ENCODE data around the gene LIPG. TPM values are rescaled to one million over a fixed set of nuclear protein-coding genes. Genes with fewer than 3 reads are reported as not detected.
"Not testable (repeated sequence)": the region's sequence is repeated elsewhere in the genome, so short reads cannot be mapped to it uniquely, and the experiment has no call there.

LIPG gene
- total RNA-seq, 1 donor from 2014 or later: 1.5 TPM

- TF ChIP-seq, protein P1, sequence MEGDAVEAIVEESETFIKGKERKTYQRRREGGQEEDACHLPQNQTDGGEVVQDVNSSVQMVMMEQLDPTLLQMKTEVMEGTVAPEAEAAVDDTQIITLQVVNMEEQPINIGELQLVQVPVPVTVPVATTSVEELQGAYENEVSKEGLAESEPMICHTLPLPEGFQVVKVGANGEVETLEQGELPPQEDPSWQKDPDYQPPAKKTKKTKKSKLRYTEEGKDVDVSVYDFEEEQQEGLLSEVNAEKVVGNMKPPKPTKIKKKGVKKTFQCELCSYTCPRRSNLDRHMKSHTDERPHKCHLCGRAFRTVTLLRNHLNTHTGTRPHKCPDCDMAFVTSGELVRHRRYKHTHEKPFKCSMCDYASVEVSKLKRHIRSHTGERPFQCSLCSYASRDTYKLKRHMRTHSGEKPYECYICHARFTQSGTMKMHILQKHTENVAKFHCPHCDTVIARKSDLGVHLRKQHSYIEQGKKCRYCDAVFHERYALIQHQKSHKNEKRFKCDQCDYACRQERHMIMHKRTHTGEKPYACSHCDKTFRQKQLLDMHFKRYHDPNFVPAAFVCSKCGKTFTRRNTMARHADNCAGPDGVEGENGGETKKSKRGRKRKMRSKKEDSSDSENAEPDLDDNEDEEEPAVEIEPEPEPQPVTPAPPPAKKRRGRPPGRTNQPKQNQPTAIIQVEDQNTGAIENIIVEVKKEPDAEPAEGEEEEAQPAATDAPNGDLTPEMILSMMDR (IDR thresholded peaks at IDR 0.05): no peak
- DNase-seq (ENCODE audit: low spot score): no peak
- H3K36me3 Mint-ChIP-seq (ENCODE audit: low read depth): no peaks in the 10 kb centered on the region
- H3K4me1 Mint-ChIP-seq (ENCODE audit: low read depth): no peaks in the 10 kb centered on the region
- no peak overlapping the region for H3K4me3 Mint-ChIP-seq (ENCODE audit: unreplicated experiment)
- H3K9me3 Mint-ChIP-seq (ENCODE audit: low read depth): no peaks in the 10 kb centered on the region
- H3K27me3 Mint-ChIP-seq (ENCODE audit: low read depth): peaks cover 11% of the 10 kb centered on the region
- no peak overlapping the region for H3K27ac Mint-ChIP-seq (ENCODE audit: unreplicated experiment)
These were observed 22.5 kb downstream of the LIPG start for GRCh38 chr18:49584394-49584793.

GRCh38 chr18:49584951-49585350, 23.1 kb downstream of the LIPG start:
- not testable (repeated sequence) for H3K27ac Mint-ChIP-seq (ENCODE audit: unreplicated experiment); H3K9me3 Mint-ChIP-seq (ENCODE audit: low read depth); H3K4me3 Mint-ChIP-seq (ENCODE audit: unreplicated experiment); H3K4me1 Mint-ChIP-seq (ENCODE audit: low read depth); DNase-seq (ENCODE audit: low spot score); H3K27me3 Mint-ChIP-seq (ENCODE audit: low read depth); H3K36me3 Mint-ChIP-seq (ENCODE audit: low read depth)

GRCh38 chr18:49585781-49586663, 24.2 kb downstream of the LIPG start:
- TF ChIP-seq, protein P1 (IDR thresholded peaks at IDR 0.05): no peak
- Mint-ChIP-seq H3K36me3 (ENCODE audit: low read depth) (no peaks in the 10 kb centered on the region), H3K9me3 (ENCODE audit: low read depth) (no peaks in the 10 kb centered on the region), H3K4me1 (ENCODE audit: low read depth) (no peaks in the 10 kb centered on the region), H3K27ac (ENCODE audit: unreplicated experiment) (no peak overlapping the region), H3K4me3 (ENCODE audit: unreplicated experiment) (no peak overlapping the region), H3K27me3 (ENCODE audit: low read depth) (peaks cover 4% of the 10 kb centered on the region)
- no peak for DNase-seq (ENCODE audit: low spot score)

GRCh38 chr18:49588171-49588570, 26.3 kb downstream of the LIPG start:
- Mint-ChIP-seq H3K4me3 (ENCODE audit: unreplicated experiment) (no peak overlapping the region), H3K9me3 (ENCODE audit: low read depth) (no peaks in the 10 kb centered on the region), H3K27me3 (ENCODE audit: low read depth) (peaks cover 4% of the 10 kb centered on the region), H3K4me1 (ENCODE audit: low read depth) (no peaks in the 10 kb centered on the region), H3K27ac (ENCODE audit: unreplicated experiment) (no peak overlapping the region), H3K36me3 (ENCODE audit: low read depth) (no peaks in the 10 kb centered on the region)
- no peak for DNase-seq (ENCODE audit: low spot score)
- TF ChIP-seq, protein P1 (IDR thresholded peaks at IDR 0.05): no peak

DNA sequence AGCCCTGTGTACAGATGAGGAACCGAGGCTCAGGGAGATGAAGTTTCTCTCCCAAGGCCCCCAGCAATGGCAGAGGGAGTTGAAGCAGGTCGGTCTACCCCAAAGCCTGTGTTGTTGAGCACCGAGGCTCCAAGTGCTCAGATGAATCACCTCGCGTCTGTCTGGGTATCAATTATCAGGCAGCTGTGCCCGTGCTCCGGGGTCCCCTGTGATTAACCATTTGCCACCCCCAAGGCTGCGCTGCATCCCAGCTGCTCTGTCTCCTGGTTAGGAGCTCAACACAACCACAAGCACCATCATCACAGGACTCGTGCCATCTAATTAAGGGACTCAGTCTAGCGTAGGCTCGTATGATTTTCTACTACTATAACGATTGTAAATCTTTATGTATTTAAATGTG, 27.1 kb downstream of the LIPG start:
- Mint-ChIP-seq H3K9me3 (ENCODE audit: low read depth) (no peaks in the 10 kb centered on the region), H3K4me1 (ENCODE audit: low read depth) (no peaks in the 10 kb centered on the region), H3K27ac (ENCODE audit: unreplicated experiment) (no peak overlapping the region), H3K4me3 (ENCODE audit: unreplicated experiment) (no peak overlapping the region), H3K36me3 (ENCODE audit: low read depth) (no peaks in the 10 kb centered on the region), H3K27me3 (ENCODE audit: low read depth) (peaks cover 2% of the 10 kb centered on the region)
- TF ChIP-seq, protein P1 (IDR thresholded peaks at IDR 0.05): no peak
- no peak for DNase-seq (ENCODE audit: low spot score)

DNA sequence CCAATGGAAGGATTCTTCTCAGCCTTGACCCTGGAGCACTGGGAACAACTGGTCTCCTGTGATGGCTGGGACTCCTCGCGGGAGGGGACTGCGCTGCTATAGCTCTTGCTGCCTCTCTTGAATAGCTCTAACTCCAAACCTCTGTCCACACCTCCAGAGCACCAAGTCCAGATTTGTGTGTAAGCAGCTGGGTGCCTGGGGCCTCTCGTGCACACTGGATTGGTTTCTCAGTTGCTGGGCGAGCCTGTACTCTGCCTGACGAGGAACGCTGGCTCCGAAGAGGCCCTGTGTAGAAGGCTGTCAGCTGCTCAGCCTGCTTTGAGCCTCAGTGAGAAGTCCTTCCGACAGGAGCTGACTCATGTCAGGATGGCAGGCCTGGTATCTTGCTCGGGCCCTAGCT, 28.8 kb downstream of the LIPG start:
- no peak overlapping the region for H3K4me3 Mint-ChIP-seq (ENCODE audit: unreplicated experiment)
- no peak for DNase-seq (ENCODE audit: low spot score)
- H3K36me3 Mint-ChIP-seq (ENCODE audit: low read depth): no peaks in the 10 kb centered on the region
- TF ChIP-seq, protein P1 (IDR thresholded peaks at IDR 0.05): no peak
- H3K9me3 Mint-ChIP-seq (ENCODE audit: low read depth): no peaks in the 10 kb centered on the region
- H3K4me1 Mint-ChIP-seq (ENCODE audit: low read depth): no peaks in the 10 kb centered on the region
- H3K27me3 Mint-ChIP-seq (ENCODE audit: low read depth): peaks cover 2% of the 10 kb centered on the region
- H3K27ac Mint-ChIP-seq (ENCODE audit: unreplicated experiment): no peak overlapping the region
